ENCODE data around the gene ZNF107.
"Not testable (repeated sequence)": the region's sequence is repeated elsewhere in the genome, so short reads cannot be mapped to it uniquely, and the experiment has no call there.

The ZNF107 gene

DNA sequence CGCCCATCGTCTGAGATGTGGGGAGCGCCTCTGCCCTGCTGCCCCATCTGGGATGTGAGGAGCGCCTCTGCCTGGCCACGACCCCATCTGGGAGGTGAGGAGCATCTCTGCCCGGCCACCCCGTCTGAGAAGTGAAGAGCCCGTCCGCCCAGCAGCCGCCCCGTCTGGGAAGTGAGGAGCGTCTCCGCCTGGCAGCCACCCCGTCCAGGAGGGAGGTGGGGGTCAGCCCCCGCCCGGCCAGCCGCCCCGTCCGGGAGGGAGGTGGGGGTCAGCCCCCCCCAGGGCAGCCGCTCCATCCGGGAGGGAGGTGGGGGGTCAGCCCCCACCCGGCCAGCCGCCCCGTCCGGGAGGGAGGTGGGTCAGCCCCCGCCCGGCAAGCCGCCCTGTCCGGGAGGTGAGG lies 52.0 kb downstream of the ZNF107 start:
- DNase-seq; H3K27me3 ChIP-seq (ENCODE audit: insufficient read depth, low read length, poor library complexity); H3K79me2 ChIP-seq (ENCODE audit: control insufficient read depth, insufficient read depth, low read length); H3K23ac ChIP-seq (ENCODE audit: low read length); H3K79me1 ChIP-seq (ENCODE audit: low read length); H3K36me3 ChIP-seq (ENCODE audit: control insufficient read depth, insufficient read depth, low read length); H4K5ac ChIP-seq (ENCODE audit: low read length); H3K56ac ChIP-seq (ENCODE audit: low read length); H3K4ac ChIP-seq (ENCODE audit: low read depth, low read length); H2BK15ac ChIP-seq (replicated peaks; ENCODE audit: low read depth); H2BK5ac ChIP-seq (ENCODE audit: low read length); H2BK120ac ChIP-seq (ENCODE audit: low read depth, low read length); H2AK5ac ChIP-seq (ENCODE audit: low read length); H3K4me1 ChIP-seq (ENCODE audit: control insufficient read depth, low read depth, low read length); H3K27ac ChIP-seq (ENCODE audit: low read depth, low read length); H3K18ac ChIP-seq (ENCODE audit: low read length); H3K4me2 ChIP-seq (ENCODE audit: low read length); H3K4me3 ChIP-seq (ENCODE audit: low read length); H4K8ac ChIP-seq (ENCODE audit: low read depth, low read length); H3K9ac ChIP-seq (ENCODE audit: low read length): not testable (repeated sequence)
- no CpG with 5 or more reads among the region's 29 CpGs for WGBS (ENCODE audit: extremely low coverage, insufficient coverage, low lambda C conversion rate)

DNA sequence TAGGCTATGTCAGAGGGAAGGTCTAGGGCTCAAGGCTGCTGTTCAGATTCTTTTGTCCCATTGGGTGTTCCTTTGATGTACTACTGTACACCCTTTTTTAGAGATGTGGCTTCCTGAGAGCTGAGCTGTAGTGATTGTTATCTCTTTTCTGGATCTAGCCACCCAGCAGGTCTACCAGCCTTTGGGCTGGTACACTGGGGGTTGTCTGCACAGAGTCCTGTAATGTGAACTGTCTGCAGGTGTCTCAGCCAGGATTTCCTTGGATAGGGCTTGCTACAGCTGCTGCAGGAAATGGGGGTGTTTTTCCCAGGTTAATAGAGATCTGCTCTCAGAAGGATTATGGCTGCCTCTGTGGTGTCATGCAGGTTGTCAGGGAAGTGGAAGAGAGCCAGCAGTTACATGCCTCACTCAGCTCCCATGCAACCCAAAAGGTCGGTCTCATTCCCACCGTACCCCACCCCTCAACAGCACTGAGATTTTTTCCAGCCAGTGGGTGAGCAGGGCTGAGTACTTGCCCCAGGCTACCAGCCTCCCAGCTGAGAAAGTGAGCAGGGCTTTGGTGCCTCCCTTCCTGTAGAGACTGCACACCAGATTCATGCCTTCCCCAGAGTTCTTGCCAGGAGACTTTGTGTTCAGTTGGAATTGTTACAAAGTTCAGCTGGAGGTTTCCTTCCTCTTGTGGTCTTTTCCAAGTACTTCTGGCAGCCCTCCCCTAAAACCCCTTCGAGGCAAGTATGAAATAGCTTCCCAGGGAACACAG lies 63.3 kb downstream of the ZNF107 start:
- H3K4ac ChIP-seq (ENCODE audit: low read depth, low read length), result no peak overlapping the region
- H3K36me3 ChIP-seq (ENCODE audit: control insufficient read depth, insufficient read depth, low read length), result no peaks in the 10 kb centered on the region
- no peak overlapping the region for H2BK5ac ChIP-seq (ENCODE audit: low read length)
- no peak overlapping the region for H3K9ac ChIP-seq (ENCODE audit: low read length)
- H2BK15ac ChIP-seq (replicated peaks; ENCODE audit: low read depth), result no peak overlapping the region
- WGBS (ENCODE audit: extremely low coverage, insufficient coverage, low lambda C conversion rate), result no CpG with 5 or more reads among the region's 3 CpGs
- H3K79me1 ChIP-seq (ENCODE audit: low read length), result no peaks in the 10 kb centered on the region
- no peak overlapping the region for H2AK5ac ChIP-seq (ENCODE audit: low read length)
- H2BK120ac ChIP-seq (ENCODE audit: low read depth, low read length), result no peak overlapping the region
- H3K4me3 ChIP-seq (ENCODE audit: low read length), result no peak overlapping the region
- no peaks in the 10 kb centered on the region for H3K4me1 ChIP-seq (ENCODE audit: control insufficient read depth, low read depth, low read length)
- no peak overlapping the region for H4K5ac ChIP-seq (ENCODE audit: low read length)
- H3K56ac ChIP-seq (ENCODE audit: low read length), result no peak overlapping the region
- H3K23ac ChIP-seq (ENCODE audit: low read length), result no peak overlapping the region
- DNase-seq, result no peak
- no peaks in the 10 kb centered on the region for H3K27me3 ChIP-seq (ENCODE audit: insufficient read depth, low read length, poor library complexity)
- no peak overlapping the region for H3K27ac ChIP-seq (ENCODE audit: low read depth, low read length)
- H3K18ac ChIP-seq (ENCODE audit: low read length), result no peak overlapping the region
- no peak overlapping the region for H3K4me2 ChIP-seq (ENCODE audit: low read length)
- no peak overlapping the region for H4K8ac ChIP-seq (ENCODE audit: low read depth, low read length)
- no peaks in the 10 kb centered on the region for H3K79me2 ChIP-seq (ENCODE audit: control insufficient read depth, insufficient read depth, low read length)

DNA sequence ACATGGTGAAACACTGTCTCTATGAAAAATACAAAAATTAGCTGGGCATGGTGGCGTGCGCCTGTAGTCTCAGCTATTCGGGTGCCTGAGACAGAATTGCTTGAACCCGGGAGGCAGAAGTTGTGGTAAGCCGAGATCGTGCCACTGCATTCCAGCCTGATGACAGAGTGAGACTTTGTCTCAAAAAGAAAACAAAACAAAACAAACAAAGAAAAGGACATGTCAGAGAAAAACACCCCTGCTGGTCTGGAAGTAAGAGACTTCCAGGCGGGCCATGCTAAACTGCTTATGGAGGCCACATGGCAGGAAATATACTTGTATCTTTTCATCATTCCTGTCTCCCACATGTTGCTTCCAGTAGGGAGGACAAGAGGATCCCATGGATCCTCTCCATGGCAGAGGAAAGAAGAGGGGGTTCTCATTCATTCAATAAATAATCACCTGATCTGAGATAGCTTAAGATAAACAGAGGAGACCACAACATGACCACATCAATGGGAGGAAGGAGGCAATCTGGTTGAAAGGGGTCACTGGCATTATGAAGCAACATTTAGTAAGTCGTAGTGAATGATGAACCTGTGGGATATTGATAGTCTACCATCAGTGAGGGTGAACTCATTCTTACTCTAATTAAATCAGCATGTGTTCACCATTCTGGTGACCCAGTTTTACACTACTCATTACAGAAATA lies 67.8 kb downstream of the ZNF107 start:
- no peak overlapping the region for H3K9ac ChIP-seq (ENCODE audit: low read length)
- H3K18ac ChIP-seq (ENCODE audit: low read length), result no peak overlapping the region
- no peaks in the 10 kb centered on the region for H3K79me2 ChIP-seq (ENCODE audit: control insufficient read depth, insufficient read depth, low read length)
- no CpG with 5 or more reads among the region's 8 CpGs for WGBS (ENCODE audit: extremely low coverage, insufficient coverage, low lambda C conversion rate)
- H4K8ac ChIP-seq (ENCODE audit: low read depth, low read length), result no peak overlapping the region
- H4K5ac ChIP-seq (ENCODE audit: low read length), result no peak overlapping the region
- H3K27ac ChIP-seq (ENCODE audit: low read depth, low read length), result no peak overlapping the region
- no peak overlapping the region for H2BK5ac ChIP-seq (ENCODE audit: low read length)
- no peak for DNase-seq
- no peaks in the 10 kb centered on the region for H3K4me1 ChIP-seq (ENCODE audit: control insufficient read depth, low read depth, low read length)
- H3K4me2 ChIP-seq (ENCODE audit: low read length), result no peak overlapping the region
- H2BK120ac ChIP-seq (ENCODE audit: low read depth, low read length), result no peak overlapping the region
- no peak overlapping the region for H2BK15ac ChIP-seq (replicated peaks; ENCODE audit: low read depth)
- no peaks in the 10 kb centered on the region for H3K79me1 ChIP-seq (ENCODE audit: low read length)
- H3K4me3 ChIP-seq (ENCODE audit: low read length), result no peak overlapping the region
- no peak overlapping the region for H3K23ac ChIP-seq (ENCODE audit: low read length)
- no peaks in the 10 kb centered on the region for H3K27me3 ChIP-seq (ENCODE audit: insufficient read depth, low read length, poor library complexity)
- no peaks in the 10 kb centered on the region for H3K36me3 ChIP-seq (ENCODE audit: control insufficient read depth, insufficient read depth, low read length)
- no peak overlapping the region for H3K56ac ChIP-seq (ENCODE audit: low read length)
- no peak overlapping the region for H3K4ac ChIP-seq (ENCODE audit: low read depth, low read length)
- H2AK5ac ChIP-seq (ENCODE audit: low read length), result no peak overlapping the region

DNA sequence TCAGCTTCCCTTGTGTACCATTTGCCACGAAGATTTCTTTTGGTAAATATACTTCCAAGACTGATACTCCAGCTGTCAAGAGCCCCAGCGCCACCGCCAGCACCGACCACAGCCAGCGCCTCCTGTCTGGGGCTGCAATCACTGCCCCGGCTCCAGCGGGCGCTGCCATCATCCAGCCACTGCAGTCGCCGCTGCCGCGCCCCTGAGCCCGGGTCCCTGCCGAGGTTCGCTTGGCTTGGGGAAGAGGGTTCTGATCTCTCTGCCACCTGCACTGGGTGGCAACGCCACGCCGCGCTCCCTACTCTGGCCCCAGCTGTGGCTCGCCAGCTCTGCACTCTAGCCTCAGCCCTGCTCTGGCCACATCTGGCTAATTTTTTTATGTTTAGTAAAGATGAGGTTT lies 70.6 kb downstream of the ZNF107 start:
- no peak overlapping the region for H2BK15ac ChIP-seq (replicated peaks; ENCODE audit: low read depth)
- no peak overlapping the region for H3K4ac ChIP-seq (ENCODE audit: low read depth, low read length)
- no peak overlapping the region for H2AK5ac ChIP-seq (ENCODE audit: low read length)
- H3K79me2 ChIP-seq (ENCODE audit: control insufficient read depth, insufficient read depth, low read length), result no peaks in the 10 kb centered on the region
- no peaks in the 10 kb centered on the region for H3K27me3 ChIP-seq (ENCODE audit: insufficient read depth, low read length, poor library complexity)
- H3K18ac ChIP-seq (ENCODE audit: low read length), result no peak overlapping the region
- H3K79me1 ChIP-seq (ENCODE audit: low read length), result no peaks in the 10 kb centered on the region
- H3K23ac ChIP-seq (ENCODE audit: low read length), result no peak overlapping the region
- no peak overlapping the region for H3K27ac ChIP-seq (ENCODE audit: low read depth, low read length)
- no CpG with 5 or more reads among the region's 20 CpGs for WGBS (ENCODE audit: extremely low coverage, insufficient coverage, low lambda C conversion rate)
- H4K5ac ChIP-seq (ENCODE audit: low read length), result no peak overlapping the region
- H3K4me3 ChIP-seq (ENCODE audit: low read length), result no peak overlapping the region
- no peaks in the 10 kb centered on the region for H3K4me1 ChIP-seq (ENCODE audit: control insufficient read depth, low read depth, low read length)
- no peak for DNase-seq
- no peak overlapping the region for H4K8ac ChIP-seq (ENCODE audit: low read depth, low read length)
- H2BK5ac ChIP-seq (ENCODE audit: low read length), result no peak overlapping the region
- H3K9ac ChIP-seq (ENCODE audit: low read length), result no peak overlapping the region
- H3K36me3 ChIP-seq (ENCODE audit: control insufficient read depth, insufficient read depth, low read length), result no peaks in the 10 kb centered on the region
- no peak overlapping the region for H3K4me2 ChIP-seq (ENCODE audit: low read length)
- no peak overlapping the region for H3K56ac ChIP-seq (ENCODE audit: low read length)
- H2BK120ac ChIP-seq (ENCODE audit: low read depth, low read length), result no peak overlapping the region

DNA sequence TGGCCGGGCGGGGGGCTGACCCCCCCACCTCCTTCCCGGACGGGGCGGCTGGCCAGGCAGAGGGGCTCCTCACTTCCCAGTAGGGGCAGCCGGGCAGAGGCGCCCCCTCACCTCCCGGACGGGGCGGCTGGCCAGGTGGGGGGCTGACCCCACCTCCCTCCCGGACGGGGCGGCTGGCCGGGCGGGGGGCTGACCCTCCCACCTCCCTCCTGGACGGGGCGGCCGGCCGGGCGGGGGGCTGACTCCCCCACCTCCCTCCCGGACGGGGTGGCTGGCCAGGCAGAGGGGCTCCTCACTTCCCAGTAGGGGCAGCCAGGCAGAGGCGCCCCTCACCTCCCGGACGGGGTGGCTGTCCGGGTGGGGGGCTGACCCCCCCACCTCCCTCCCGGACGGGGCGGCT lies 72.5 kb downstream of the ZNF107 start:
- H3K18ac ChIP-seq (ENCODE audit: low read length); H2BK15ac ChIP-seq (replicated peaks; ENCODE audit: low read depth); H3K9ac ChIP-seq (ENCODE audit: low read length); H3K27ac ChIP-seq (ENCODE audit: low read depth, low read length); H4K5ac ChIP-seq (ENCODE audit: low read length); H3K4ac ChIP-seq (ENCODE audit: low read depth, low read length); H2BK120ac ChIP-seq (ENCODE audit: low read depth, low read length); H3K36me3 ChIP-seq (ENCODE audit: control insufficient read depth, insufficient read depth, low read length); H4K8ac ChIP-seq (ENCODE audit: low read depth, low read length); H3K56ac ChIP-seq (ENCODE audit: low read length); H2AK5ac ChIP-seq (ENCODE audit: low read length); H3K4me1 ChIP-seq (ENCODE audit: control insufficient read depth, low read depth, low read length); H3K79me2 ChIP-seq (ENCODE audit: control insufficient read depth, insufficient read depth, low read length); H3K79me1 ChIP-seq (ENCODE audit: low read length); H3K4me2 ChIP-seq (ENCODE audit: low read length); H3K4me3 ChIP-seq (ENCODE audit: low read length); H3K23ac ChIP-seq (ENCODE audit: low read length); H2BK5ac ChIP-seq (ENCODE audit: low read length); DNase-seq; H3K27me3 ChIP-seq (ENCODE audit: insufficient read depth, low read length, poor library complexity): not testable (repeated sequence)
- WGBS (ENCODE audit: extremely low coverage, insufficient coverage, low lambda C conversion rate), result no CpG with 5 or more reads among the region's 29 CpGs

Data from mesendoderm (in vitro differentiated cells).